ENCODE results near the gene MIGA2.
"Not testable (repeated sequence)": the region's sequence is repeated elsewhere in the genome, so short reads cannot be mapped to it uniquely, and the experiment has no call there.

The MIGA2 gene

DNA sequence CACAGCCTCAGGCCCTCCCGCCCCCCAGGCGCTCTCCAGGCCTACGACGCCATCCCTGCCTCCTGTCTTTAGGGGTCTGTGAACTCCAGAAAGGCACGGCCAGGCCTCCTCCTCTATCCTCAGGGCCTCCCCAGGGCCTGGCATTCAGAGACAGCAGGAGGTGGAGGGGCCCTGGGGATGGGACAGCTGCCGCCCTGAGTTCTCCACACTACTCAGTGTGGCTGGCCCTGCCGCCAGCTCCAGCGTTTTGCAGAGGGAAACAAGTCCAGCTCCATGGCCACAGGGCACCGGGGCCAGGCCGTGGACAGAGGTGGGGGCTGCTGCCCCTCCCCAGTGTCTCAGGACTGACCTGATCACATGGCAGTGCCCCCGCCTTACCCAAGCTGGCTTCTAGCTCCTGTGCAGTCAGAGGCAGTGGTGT is 24.7 kb upstream of the MIGA2 start:
- no peak for DNase-seq

DNA sequence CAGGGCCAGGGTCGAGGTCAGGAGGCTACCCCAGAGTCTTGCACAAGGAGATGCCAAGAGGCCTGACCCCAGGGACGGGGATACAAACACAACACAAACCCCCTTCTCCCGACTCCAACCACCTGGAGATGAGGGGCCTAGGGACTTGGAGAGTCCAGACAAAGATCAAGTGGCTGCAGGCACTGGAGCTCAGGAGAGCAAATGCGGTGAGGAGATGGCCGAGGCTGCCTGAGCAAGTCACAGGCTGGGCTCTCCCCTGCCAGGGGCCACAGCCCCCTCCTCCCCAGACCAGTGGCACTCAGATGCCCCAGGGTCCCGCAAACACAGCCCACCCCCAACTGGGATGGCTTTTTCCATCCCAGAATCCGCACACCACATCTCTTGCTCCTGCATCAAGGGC is 24.1 kb upstream of the MIGA2 start:
- no peak for DNase-seq

DNA sequence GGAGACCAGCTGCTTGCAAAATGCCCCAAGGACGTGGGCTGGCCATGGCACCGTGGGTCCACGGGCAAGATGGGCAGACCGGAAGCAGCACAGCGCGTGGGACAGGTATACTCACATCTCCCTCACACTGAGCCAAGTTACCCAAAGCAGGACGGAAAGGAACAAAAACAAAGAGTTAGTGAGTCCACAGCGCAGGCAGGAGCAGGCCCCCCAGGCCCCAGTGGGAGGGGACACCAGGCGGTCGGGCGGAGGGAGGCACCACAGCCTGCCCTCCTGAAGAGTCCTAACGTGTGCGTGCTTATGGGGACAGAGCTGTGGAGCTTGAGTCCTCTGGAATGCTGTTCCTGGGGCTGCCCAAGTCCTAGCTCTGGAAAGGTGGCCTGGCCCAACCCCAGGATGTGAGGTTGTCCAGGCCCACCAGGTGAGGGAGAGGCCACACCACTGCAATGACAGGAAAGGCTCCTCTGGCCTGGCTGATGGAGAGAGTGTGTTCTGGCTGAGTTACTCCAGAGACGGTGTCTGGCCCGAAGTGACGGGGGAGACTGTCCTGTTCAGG is 23.5 kb upstream of the MIGA2 start:
- DNase-seq = no peak

DNA sequence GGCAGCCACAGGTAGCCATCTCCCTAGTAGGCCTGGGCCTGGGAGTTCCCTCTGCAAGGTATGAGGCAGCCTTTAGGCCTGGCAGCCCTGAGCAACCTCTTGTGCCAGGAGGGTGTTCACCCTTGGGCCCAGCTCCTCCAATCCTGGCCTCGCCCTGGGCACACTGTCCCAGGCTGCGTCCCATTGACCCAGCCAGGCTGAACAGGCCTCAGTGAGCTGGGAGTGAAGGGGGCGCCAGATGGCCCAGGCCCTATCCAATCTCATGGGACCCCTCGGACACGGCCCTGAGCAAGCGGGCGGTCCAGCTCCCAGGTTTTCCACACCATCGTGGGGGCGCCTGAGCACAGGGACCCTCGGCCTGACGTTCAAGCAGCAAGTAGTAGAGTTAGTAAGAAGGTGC is 22.8 kb upstream of the MIGA2 start:
- no peak for DNase-seq

DNA sequence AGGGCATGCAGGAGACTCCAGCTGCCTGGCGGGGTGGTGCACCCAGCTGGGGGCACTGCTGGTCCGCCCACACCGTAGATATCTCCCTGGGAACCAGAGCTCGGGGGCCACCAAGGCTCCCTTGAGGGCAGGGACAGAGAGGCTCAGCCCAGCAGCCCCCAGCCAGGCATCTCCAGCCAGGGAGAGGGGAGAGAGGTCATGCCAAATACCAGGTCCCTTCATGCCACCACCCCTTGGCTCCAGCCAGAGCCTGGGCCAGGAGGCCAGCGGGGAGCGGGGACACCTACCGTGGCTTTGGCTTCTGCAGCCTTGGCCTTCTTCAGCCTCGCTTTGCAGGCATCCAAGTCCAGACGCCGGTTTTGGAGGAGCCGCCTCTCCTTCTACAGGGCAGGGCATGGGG is 22.3 kb upstream of the MIGA2 start:
- DNase-seq = no peak

DNA sequence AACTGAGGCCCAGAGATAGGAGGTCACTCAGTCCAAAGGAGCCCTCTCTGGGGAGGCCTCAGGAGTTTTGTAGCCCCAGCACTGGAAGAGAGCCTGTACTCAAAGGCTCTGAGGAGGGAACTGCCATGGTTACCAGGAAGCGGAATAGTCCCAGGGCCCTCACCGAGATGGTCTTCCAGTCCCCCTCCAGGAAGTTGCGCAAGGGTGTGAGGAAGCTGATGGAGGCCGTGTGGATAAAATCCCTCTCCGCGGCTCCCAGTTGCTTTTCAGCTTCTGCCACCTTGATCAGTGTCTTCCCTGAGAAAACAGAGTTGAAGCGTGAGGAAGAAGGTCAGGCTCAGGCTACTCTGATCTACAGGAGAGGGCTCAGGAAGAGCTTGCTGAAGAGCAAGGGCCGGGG is 21.8 kb upstream of the MIGA2 start:
- DNase-seq = peak in 1 of 4 experiments; percentile 50

DNA sequence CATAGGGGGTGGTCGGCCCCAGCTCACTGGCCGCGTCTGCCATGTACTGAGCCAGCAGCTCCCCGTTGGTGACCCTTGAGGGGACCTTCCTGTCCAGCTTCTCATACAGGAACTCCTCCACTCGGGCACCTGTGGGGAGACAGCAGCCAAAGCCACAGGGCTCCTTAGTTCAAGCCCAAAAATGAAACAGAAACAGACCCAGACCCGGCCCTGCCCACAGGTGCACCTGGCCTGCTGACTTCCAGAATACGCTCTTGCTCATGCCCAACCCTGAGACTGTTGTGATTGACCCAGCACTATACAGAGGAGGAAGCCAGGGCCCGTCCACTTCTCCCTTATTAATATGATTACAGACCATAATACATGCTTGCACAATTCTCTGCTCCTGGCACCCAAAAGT is 15.3 kb upstream of the MIGA2 start:
- DNase-seq = no peak

DNA sequence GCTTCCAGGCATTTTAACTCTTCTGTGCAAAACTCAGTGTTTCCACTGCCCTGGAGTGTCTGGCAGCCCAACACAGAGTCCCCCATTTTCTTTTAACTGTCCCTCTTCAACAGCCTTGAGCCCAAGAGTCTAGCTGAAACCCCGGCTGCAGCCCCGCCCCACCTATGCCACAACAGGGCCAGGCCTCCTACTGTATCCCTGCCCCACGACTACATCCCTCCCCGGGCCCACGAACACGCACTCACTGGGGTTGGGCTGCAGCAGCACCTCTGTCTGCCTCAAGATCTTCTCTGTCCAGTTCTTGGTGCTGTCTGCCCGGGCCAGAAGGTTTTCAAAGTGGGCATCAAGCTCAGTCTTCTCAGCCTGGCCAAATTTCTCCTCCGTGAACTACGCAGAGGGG is 14.4 kb upstream of the MIGA2 start:
- no peak for DNase-seq

DNA sequence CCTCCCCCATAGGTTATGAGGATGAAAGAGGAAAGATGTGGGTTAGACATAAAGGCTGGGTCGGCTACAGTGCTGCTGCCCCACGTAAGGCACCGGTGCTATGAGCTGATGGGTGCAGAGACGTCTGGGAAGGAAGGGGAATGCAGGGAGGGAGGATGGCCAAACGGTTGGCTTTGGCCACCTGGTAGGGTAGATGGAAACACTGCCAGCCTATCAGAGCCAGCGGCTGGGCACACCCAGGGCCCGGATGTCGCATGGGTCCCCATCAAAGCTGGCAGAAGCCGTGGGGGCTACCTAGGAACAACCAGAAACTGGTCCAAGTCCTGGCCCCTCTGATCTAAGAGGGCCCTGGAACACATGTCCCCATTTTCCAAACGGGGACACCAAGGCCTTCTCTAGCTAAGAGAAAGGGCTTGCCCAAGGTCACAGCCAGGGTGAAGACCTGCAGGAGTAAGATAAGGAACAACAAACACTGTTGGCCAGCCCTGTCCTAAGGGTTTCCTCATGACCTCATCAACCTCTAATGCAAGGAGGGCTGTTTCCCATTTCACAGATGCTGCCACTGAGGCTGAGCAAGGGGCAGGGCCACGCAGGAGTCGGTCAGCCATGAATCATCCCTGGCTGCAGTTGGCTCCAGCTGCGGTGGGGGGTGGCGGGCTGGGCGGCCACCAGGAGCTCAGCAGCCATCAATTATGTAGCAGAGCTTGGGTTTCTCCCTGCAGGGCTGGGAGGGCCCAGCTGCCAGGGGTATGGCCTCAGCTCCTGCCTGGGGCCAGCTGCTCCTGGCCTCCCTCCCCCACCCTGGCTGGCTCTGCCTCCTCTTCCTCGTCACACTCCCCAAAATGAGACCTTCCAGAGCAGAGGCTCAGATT is 13.2 kb upstream of the MIGA2 start:
- DNase-seq = no peak

DNA sequence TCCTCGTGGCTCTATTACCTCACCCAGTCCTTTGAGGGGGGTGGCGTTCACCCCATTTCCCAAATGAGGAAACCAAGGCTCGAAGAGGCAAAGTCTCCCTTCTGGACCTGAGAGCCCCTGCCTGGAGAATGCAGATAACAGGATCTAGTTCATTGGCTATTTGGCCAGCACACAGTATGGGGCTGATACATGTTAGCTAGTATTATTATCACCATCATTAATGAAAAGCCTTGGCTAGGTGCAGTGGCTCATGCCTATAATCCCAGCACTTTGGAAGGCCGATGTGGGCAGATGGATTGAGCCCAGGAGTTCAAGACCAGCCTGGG is 12.6 kb upstream of the MIGA2 start:
- DNase-seq = no peak

DNA sequence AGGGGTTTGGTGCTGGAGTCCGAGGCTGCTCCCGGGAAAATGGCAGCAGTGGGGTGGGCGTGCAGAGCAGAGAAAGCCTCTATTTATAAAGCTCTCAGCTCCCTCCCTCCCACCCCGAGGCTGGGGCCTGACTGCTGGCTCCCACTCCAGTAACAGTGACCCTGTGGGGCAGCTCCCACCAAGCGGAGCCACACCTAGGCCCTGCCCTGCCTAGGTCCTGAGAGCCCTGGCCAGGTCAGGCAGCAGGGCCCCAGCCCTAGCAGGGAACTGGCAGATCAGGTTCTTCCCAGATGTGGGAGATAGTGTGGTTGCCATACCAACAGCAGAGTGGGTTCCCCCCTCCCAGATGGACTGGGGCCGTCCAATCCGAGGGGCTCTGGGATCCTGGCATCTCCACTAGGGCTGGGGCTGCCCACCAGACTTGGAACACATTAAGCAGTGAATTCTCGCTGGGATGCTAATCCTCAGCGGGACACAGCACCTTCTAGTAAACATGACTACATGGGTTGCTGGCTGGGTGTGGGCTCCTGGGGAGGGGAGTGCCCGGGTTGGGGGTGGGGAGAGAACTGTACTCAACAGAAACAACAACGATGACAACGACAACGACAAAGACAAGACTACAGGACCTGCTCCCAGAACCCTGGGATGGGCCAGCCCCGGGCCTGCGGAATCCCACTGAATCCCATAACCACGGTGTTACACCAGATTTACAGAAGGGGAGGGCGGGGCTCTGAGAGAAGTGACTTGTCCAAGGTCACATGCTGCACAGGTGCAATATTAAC is 9.8 kb upstream of the MIGA2 start:
- DNase-seq = no peak

DNA sequence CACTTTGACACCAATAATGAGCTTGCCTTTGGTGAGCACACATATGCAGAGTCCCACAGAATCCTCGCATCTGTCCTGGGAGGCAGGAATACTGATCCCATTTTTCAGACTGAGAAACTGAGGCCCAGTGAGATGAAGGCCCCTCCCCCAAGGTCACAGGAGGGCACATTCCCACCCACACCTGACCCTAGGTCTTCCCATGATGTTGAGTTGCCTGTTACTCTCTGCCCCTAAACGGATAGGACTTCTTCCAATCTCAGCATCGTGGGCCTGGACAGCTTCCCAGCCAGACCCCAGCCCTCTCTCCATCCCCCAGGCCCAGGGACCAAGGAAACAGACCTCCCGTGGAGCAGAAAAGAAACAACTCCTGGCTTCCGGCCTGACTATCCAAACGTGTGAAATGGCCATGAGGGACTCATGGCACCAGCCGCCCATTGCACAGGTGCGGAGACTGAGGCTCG is 9.2 kb upstream of the MIGA2 start:
- no peak for DNase-seq

DNA sequence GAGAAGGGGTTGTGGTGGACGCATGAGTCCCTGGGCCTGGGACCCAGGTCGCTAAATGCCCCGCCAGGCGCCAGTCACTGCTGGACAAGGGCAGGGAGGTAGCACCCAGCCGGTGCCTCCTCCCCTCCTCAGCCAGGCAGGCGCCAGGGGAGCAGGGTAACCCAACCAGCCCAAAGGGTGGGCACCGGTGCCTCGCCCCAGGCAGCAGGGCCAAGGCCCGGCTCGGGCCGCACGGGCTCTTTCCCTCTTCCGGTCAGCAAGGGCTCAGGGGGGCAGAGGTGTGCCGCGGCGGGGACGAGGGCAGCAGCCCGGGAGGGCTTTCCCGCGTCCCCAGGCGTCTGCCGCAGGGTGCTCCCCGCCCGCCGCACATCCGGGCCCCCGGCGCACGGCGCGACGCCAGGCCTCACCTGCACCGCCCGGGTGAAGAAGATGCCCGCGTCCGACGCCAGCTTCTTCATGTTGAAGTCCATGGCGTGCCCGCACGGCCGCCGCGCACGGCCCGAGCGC is 8.7 kb upstream of the MIGA2 start:
- peak in 3 of 4 experiments; percentile 12 to 18 (median 14) for DNase-seq

DNA sequence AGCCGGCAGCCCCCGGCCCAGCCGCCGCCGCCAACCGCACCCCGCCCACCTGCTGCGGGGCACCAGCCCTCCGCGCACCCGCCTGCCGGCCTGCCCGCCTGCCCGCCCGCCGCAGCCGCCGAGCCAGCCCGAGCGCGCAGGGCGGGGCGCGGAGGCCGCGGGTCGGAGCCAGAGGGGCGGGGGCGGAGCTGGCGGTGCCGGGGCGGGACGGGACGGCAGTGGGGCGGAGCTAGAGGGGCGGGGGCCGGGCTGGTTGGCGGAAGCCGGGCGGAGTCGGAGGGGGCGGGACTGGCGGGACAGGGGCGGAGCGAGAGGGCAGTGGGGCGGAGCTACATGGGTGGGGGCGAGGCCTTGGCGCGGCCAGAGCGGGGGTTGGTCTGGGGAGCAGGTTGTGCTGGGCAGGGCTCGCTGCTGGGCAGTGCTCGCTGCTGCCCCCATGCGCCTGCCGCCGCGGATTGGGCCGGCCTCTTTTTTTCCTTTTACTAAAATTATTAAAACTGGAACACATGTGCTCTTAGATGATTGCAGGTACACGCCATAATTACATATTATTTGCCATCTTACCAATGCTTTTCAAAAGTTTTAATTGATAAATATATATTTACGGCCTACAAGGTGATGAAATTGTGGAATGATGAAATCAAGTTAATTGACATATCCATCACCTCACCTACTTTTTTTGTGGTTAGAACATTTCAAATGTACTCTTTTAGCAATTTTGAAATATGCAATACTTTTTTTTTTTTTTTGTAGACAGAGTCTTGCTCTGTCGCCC is 8.0 kb upstream of the MIGA2 start, which contains the start of gene SH3GLB2:
Gene SH3GLB2 (minus strand): TSS at position 140 of the 775 bp plus-strand sequence. CDS start 177 bp downstream, outside the sequence.
- DNase-seq = peak; percentile 96 to 99 (median 98)

DNA sequence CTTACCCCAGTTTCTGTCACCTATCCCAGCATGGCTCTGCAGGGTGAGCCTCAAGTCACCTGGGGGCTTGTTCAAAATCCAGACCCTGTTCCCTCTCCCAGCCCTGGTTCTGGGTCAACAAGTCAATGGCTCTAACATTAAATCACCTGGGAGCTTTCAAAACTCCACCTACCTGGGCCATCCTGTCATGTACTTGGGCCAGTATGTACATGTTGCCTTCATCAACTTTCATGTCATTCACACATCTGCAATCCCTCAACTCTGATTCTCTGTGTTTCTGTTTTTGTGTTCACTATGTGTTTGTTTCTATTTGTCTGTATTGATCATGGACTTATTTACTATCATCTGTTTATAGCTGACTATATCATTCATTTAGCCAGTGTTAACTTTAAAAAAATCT is 6.2 kb upstream of the MIGA2 start:
- DNase-seq = no peak

DNA sequence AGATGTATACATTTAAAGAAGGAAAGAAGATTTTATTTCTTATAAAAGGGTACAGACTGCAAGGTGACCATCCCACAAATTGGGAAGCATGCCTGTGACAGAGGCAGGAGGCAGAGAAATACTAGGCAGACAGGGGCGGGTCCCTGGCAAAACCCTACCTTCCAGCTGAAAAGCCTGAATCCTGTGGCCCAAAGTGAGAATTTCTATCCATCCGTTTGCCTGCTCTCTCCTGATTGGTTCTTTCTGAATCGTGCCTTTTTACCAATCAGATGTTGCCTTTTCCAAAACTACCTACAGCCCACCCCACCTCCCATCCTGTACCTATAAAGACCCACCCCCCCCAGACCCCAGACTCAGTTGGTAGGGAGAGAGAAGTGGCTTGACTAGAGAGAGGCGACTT is 4.9 kb upstream of the MIGA2 start:
- no peak for DNase-seq

DNA sequence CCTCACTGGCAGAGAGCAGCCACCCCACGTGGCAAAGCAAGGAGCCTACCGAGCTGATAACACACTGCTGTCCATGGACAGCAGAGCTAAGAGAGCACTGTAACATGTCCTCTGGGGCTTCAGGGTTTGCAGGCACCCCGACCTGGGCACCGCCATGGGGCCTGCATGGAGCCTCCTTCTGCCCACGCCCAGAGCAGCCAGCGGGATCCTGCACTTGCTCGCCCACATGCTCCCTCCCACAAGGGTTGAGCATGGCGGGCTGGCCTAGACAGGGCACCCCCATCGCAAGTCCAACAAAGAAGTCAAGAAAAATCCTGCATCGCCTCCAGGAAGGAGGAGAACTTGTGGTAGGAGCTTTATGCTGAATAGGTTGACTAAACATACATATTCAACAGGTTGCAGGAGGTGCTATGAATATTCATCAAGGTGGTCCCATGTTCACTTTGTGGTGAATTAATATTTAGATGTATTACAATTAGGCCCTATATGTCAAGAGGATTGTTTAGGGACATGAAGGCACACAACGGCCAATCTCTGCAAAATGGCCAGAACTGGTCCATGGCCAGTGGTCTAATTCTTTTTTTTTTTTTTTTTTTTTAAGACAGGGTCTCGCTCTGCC is 3.8 kb upstream of the MIGA2 start:
- DNase-seq = no peak

DNA sequence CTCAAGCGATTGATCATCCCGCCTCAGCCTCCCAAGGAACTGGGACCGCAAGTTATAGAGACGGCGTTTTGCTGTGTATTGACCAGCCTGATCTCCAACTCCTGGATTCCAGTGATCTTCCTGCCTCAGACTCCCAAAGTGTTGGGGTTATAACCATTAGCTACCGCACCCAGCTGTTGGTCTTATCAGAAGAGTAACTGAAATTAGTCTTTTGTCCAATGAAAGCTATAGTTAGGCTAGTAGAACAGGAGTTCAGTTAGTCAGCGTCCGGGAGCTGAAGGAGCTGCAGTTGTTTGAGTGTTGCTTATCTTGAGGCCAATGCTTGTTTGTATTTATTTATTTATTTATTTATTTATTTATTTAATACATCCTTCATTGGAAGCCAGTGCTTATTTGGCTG is 3.2 kb upstream of the MIGA2 start:
- no peak for DNase-seq

DNA sequence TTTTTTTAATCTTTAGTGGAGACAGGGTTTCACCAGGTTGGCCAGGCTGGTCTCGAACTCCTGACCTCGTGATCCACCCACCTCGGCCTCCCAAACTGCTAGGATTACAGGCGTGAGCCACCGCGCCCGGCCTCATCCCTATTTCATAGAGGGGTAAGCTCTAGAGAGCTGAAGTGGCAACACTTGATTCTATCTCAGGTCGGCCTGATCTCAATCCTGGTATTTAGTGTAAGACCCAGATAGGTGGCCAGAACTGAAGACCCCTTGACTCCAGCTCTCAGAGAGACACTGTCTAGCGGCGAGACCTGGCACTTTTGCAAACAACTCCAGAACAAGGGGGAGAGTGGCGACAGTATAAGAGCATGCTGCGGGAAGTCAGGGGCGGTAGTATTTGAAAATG is 588 bp upstream of the MIGA2 start:
- DNase-seq = not testable (repeated sequence)

DNA sequence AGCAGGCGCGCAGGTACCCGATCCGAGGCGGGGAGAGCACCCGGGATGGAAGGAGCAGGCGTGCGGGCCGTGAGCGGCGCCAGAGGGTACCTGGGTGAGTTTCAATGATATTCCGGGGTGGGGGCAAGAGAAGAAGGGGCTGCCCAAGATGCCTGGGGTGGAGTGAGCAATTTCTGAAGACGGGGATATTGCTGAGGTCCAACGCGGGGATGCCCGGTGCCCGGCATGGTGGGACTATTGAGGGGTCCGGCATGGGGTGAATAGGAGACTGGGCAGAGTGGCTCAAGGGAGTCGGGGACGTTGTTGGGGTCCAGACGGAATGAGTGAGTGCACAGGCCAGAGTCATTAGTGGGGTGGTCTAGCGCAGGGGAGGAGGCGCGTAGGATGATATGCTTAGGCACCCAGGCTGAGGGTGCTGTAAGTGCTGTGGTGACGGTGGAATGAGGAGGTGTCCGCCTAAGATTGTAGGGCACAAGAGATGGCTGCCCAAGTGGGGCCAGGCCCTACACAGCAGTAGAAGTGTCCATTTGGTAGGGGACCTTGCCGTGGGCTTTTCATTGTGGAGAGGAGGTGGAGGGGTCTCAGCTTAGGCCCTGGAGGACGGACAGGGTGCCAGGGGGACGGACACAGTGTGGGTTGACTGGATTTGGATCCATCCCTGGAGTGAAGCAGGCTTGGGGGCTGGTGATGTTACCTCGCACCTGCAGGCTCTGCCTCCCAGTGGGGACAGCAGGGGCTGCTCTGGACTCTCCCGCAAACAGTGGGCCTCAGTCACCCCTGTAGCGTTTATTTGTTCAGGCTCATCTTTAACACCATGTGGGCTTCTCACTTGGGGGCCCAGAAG is 719 bp downstream of the MIGA2 start:
- no peak for DNase-seq

DNA sequence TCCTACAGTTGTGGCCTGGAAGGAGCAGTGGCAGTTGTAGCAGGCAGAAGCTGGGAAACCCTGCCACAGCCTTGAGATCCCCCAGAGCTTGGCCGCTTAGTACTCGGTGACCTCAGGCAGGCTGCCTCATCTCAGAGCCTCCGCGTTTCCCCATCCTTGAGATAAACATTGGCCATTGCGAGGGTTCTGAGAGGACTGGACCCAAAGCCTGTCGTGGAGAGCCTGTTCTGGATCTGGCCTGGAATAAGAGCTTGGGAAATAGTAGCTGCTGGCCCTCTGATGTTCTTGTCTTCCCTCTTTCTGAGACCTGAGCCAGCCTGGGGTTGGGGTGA is 1.3 kb downstream of the MIGA2 start:
- DNase-seq = no peak

Data from suppressor macrophage (primary cell).